ENCODE results near the gene NBAS.

Gene NBAS

GRCh38 chr2:15162620-15163019 is 398.5 kb downstream of the NBAS start:
- H3K9me3 ChIP-seq: no peaks in the 10 kb centered on the region
- no peak overlapping the region for H3K4me3 ChIP-seq
- H3K9ac ChIP-seq: no peak overlapping the region
- H3K4me1 ChIP-seq: no peaks in the 10 kb centered on the region
- no peak overlapping the region for H3K27ac ChIP-seq
- H3K27me3 ChIP-seq: no peaks in the 10 kb centered on the region
- no peak for TF ChIP-seq Cebpa-rat (IDR thresholded peaks at IDR 0.05)
- H3K36me3 ChIP-seq: peaks cover 4% of the 10 kb centered on the region; the same call in 1 of the 2 replicates
- H3K4me2 ChIP-seq: no peak overlapping the region
- no peaks in the 10 kb centered on the region for H4K20me1 ChIP-seq

DNA sequence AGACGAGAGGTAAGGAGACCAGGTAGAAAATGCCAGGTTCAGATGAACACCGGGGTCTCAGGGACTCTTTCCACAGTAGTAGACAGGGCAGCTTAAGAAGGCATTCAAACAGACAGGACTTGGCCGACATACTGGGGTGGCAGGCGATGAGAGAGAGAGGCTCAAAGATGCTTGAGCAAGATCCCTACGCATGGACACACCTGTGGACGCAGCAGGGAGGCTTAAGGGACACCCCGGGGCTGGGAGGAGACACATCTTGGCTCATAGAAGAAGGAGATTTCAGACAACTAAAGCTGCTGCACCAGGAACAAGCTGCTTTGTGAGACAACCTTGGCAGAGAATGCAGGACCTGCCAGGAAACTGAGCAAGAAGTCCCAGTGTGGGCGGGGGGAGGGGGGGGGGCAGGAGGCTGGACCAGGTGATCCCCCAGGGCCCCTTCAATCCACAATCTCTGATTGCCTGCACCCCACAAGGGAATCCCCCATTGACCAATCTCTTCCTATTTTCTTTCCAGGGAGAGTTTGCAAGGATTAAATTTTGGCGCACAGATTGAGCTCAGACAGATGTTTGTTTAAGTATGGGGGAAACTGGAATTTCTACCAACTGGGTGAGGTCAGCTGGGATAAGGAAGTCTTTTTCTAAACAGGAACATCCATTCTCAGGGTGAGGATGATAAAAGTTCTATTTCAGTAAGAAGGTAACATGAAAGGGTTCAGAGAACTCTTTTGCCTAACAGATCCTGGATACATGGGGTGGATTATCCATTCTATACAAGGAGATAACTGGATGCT is 400.7 kb downstream of the NBAS start:
- Histone ChIP-seq H3K36me3 (no peaks in the 10 kb centered on the region), H3K9me3 (no peaks in the 10 kb centered on the region), H4K20me1 (no peaks in the 10 kb centered on the region), H3K4me3 (no peak overlapping the region), H3K9ac (no peak overlapping the region), H3K4me2 (no peak overlapping the region), H3K27ac (no peak overlapping the region), H3K4me1 (no peaks in the 10 kb centered on the region), H3K27me3 (no peaks in the 10 kb centered on the region)
- TF ChIP-seq Cebpa-rat (IDR thresholded peaks at IDR 0.05): no peak

DNA sequence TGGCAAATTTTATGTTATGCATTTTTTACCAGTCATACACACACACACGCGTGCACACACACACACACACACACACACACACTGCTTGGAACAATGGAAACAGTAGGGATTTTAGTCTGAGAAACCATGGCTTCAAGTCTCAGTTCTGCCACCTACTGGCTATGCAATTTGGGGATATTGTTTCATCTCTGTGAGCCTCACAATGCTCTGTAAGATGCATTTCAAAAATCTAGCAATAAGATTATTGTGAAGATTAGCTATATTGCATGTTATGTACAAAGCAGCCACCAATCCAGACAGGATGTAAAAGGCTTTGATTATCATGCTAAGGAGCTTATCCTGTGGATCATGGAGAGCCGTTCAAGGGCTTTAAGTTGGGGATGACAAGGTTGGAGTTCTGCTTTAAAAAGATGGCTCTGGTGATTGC is 401.4 kb downstream of the NBAS start:
- Histone ChIP-seq H3K36me3 (no peaks in the 10 kb centered on the region), H3K27me3 (no peaks in the 10 kb centered on the region), H3K9ac (no peak overlapping the region), H4K20me1 (no peaks in the 10 kb centered on the region), H3K4me2 (no peak overlapping the region), H3K27ac (no peak overlapping the region), H3K4me1 (no peaks in the 10 kb centered on the region), H3K9me3 (no peaks in the 10 kb centered on the region), H3K4me3 (no peak overlapping the region)
- TF ChIP-seq Cebpa-rat (IDR thresholded peaks at IDR 0.05): no peak

DNA sequence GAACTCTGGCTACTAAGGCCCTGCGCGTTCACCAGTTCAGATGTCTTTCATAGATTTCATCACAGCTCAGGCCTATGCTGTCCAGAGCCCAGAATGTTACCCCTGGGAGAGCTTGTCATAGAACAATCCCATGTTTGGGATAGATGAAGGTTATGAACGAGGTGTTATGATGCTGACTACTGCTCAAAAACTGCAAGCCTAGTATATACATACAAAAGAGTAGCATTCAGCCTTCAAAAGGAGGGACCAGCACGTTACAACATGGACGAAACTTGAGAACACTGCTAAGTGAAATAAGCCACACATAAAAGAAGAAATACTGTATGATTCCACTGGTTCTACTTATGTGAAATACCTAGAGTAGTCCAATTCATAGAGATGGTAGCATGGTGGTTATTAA is 401.9 kb downstream of the NBAS start:
- Histone ChIP-seq H3K27me3 (no peaks in the 10 kb centered on the region), H3K27ac (no peak overlapping the region), H3K4me1 (no peaks in the 10 kb centered on the region), H3K4me3 (no peak overlapping the region), H3K4me2 (no peak overlapping the region), H3K9me3 (no peaks in the 10 kb centered on the region), H3K36me3 (no peaks in the 10 kb centered on the region), H4K20me1 (no peaks in the 10 kb centered on the region), H3K9ac (no peak overlapping the region)
- TF ChIP-seq Cebpa-rat (IDR thresholded peaks at IDR 0.05): no peak

- no peak overlapping the region for H3K4me2 ChIP-seq
- H3K4me3 ChIP-seq: no peak overlapping the region
- no peaks in the 10 kb centered on the region for H3K36me3 ChIP-seq
- no peak for TF ChIP-seq Cebpa-rat (IDR thresholded peaks at IDR 0.05)
- no peaks in the 10 kb centered on the region for H4K20me1 ChIP-seq
- H3K27me3 ChIP-seq: no peaks in the 10 kb centered on the region
- H3K4me1 ChIP-seq: no peaks in the 10 kb centered on the region
- H3K27ac ChIP-seq: no peak overlapping the region
- no peak overlapping the region for H3K9ac ChIP-seq
- H3K9me3 ChIP-seq: no peaks in the 10 kb centered on the region
These were observed 402.6 kb downstream of the NBAS start for GRCh38 chr2:15158532-15158931.

- H3K9ac ChIP-seq: no peak overlapping the region
- no peaks in the 10 kb centered on the region for H3K9me3 ChIP-seq
- H3K4me2 ChIP-seq: no peak overlapping the region
- no peak overlapping the region for H3K4me3 ChIP-seq
- no peaks in the 10 kb centered on the region for H3K4me1 ChIP-seq
- no peaks in the 10 kb centered on the region for H3K27me3 ChIP-seq
- H3K36me3 ChIP-seq: no peaks in the 10 kb centered on the region
- no peak for TF ChIP-seq Cebpa-rat (IDR thresholded peaks at IDR 0.05)
- no peaks in the 10 kb centered on the region for H4K20me1 ChIP-seq
- no peak overlapping the region for H3K27ac ChIP-seq
These were observed 403.0 kb downstream of the NBAS start for GRCh38 chr2:15158100-15158499.

DNA sequence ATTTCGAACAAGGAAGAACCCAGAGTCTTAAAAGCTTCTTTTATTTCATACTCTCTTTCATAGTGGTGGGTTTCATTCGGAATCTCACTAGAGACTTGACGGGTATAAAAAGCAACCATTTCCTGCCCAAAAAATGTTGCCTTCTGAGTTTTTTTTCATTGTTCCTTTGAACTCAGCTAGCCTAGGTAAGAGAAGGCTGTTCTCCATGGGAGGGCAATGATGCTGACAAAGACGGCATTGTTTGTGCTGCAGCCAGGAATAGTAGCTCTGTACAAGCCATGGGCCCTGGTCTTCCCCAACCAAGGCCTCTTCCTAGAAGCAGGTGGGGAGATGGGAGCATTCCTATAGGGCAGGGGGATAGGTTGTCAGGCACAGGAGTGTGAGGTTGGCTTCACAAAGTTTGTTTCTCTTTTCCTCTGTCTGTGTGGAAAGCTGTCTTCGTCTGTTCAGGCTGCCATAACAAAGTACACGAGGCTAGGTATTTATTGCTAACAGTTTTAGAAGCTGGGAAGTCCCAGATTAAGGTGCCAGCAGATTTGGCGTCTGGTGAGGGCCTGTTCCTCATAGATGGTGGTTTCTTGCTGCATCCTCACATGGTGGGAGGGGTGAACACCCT is 405.1 kb downstream of the NBAS start:
- TF ChIP-seq Cebpa-rat (IDR thresholded peaks at IDR 0.05): no peak
- H3K4me2 ChIP-seq: no peak overlapping the region
- no peak overlapping the region for H3K27ac ChIP-seq
- no peaks in the 10 kb centered on the region for H3K27me3 ChIP-seq
- no peaks in the 10 kb centered on the region for H4K20me1 ChIP-seq
- H3K9me3 ChIP-seq: no peaks in the 10 kb centered on the region
- H3K4me1 ChIP-seq: no peaks in the 10 kb centered on the region
- H3K4me3 ChIP-seq: no peak overlapping the region
- no peaks in the 10 kb centered on the region for H3K36me3 ChIP-seq
- H3K9ac ChIP-seq: no peak overlapping the region

GRCh38 chr2:15154297-15154696 is 406.8 kb downstream of the NBAS start:
- Histone ChIP-seq H3K9ac (no peak overlapping the region), H3K27me3 (no peaks in the 10 kb centered on the region), H3K36me3 (no peaks in the 10 kb centered on the region), H3K4me1 (no peaks in the 10 kb centered on the region), H3K9me3 (no peaks in the 10 kb centered on the region), H3K4me3 (no peak overlapping the region), H4K20me1 (no peaks in the 10 kb centered on the region), H3K4me2 (no peak overlapping the region), H3K27ac (no peak overlapping the region)
- TF ChIP-seq Cebpa-rat (IDR thresholded peaks at IDR 0.05): no peak

DNA sequence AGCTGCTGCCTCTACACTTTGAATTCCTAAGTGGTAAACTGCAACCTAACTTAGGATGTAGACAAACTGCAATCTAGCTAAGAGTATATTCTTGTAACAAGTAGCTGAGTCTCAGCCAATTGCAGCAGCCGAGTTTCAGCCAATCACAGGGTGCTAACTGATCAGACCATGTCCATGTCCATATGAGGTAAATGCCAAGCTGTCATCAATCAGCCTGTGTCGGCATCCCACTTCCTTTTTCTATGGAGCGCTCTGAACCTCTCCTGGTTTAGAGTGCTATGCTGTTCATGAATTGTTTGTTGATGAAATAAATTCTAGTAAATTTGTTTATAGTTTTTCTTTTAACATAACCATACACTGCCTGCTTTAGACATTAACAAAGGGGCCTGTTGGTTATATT is 408.8 kb downstream of the NBAS start:
- no peaks in the 10 kb centered on the region for H3K9me3 ChIP-seq
- no peaks in the 10 kb centered on the region for H3K4me1 ChIP-seq
- no peak overlapping the region for H3K27ac ChIP-seq
- no peak overlapping the region for H3K4me3 ChIP-seq
- no peaks in the 10 kb centered on the region for H3K27me3 ChIP-seq
- TF ChIP-seq Cebpa-rat (IDR thresholded peaks at IDR 0.05): no peak
- no peak overlapping the region for H3K4me2 ChIP-seq
- H3K9ac ChIP-seq: no peak overlapping the region
- H4K20me1 ChIP-seq: no peaks in the 10 kb centered on the region
- H3K36me3 ChIP-seq: no peaks in the 10 kb centered on the region

DNA sequence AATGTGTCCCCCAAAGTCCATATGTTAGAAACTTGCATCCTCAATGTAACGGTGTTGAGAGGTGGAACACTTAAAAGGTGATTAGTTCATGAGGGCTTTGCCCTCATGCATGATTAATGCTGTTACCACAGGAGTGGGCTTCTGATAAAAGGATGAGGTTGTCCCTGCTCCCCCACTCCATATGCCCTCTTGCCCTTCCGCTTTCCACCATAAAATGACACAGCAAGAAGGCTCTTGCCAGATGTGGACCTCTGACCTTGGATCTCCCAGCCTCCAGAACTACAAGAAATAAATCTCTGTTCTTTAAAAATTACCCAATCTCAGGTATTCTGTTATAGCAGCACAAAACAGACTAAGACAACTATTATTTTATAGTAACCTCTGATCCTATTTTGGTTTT is 412.1 kb downstream of the NBAS start:
- H3K4me3 ChIP-seq: no peak overlapping the region
- H3K4me1 ChIP-seq: peaks cover 4% of the 10 kb centered on the region; the same call in 1 of the 2 replicates
- no peaks in the 10 kb centered on the region for H3K9me3 ChIP-seq
- no peak overlapping the region for H3K4me2 ChIP-seq
- no peaks in the 10 kb centered on the region for H4K20me1 ChIP-seq
- H3K27me3 ChIP-seq: no peaks in the 10 kb centered on the region
- TF ChIP-seq Cebpa-rat (IDR thresholded peaks at IDR 0.05): no peak
- no peaks in the 10 kb centered on the region for H3K36me3 ChIP-seq
- H3K27ac ChIP-seq: no peak overlapping the region
- no peak overlapping the region for H3K9ac ChIP-seq
